ENCODE measurements around the gene PCID2. TPM values are rescaled to one million over a fixed set of nuclear protein-coding genes. Genes with fewer than 3 reads are reported as not detected.

PCID2 gene
- total RNA-seq, 1 donor from 2014 or later = 40.9 TPM

GRCh38 chr13:113219256-113219940 lies 10.9 kb upstream of the PCID2 start:
- H3K4me3 ChIP-seq (ENCODE audit: low read depth, low read length) = no peak overlapping the region
- TF ChIP-seq CTCF (conservative IDR thresholded peaks at IDR 0.05; ENCODE audit: low read depth, low read length) = no peak
- no peak for DNase-seq (ENCODE audit: low read depth)

GRCh38 chr13:113218586-113218985 lies 10.1 kb upstream of the PCID2 start:
- DNase-seq (ENCODE audit: low read depth) = no peak
- no peak overlapping the region for H3K4me3 ChIP-seq (ENCODE audit: low read depth, low read length)
- TF ChIP-seq CTCF (conservative IDR thresholded peaks at IDR 0.05; ENCODE audit: low read depth, low read length) = no peak

GRCh38 chr13:113216254-113217048 lies 8.0 kb upstream of the PCID2 start:
- H3K4me3 ChIP-seq (ENCODE audit: low read depth, low read length) = no peak overlapping the region
- no peak for DNase-seq (ENCODE audit: low read depth)
- no peak for TF ChIP-seq CTCF (conservative IDR thresholded peaks at IDR 0.05; ENCODE audit: low read depth, low read length)

GRCh38 chr13:113211774-113212173 lies 3.3 kb upstream of the PCID2 start:
- no peak for DNase-seq (ENCODE audit: low read depth)
- TF ChIP-seq CTCF (conservative IDR thresholded peaks at IDR 0.05; ENCODE audit: low read depth, low read length) = peak; percentile 24
- H3K4me3 ChIP-seq (ENCODE audit: low read depth, low read length) = no peak overlapping the region

GRCh38 chr13:113210833-113211232 lies 2.4 kb upstream of the PCID2 start:
- peak overlapping the region; percentile 96 for H3K4me3 ChIP-seq (ENCODE audit: low read depth, low read length)
- DNase-seq (ENCODE audit: low read depth) = no peak
- no peak for TF ChIP-seq CTCF (conservative IDR thresholded peaks at IDR 0.05; ENCODE audit: low read depth, low read length)

GRCh38 chr13:113209759-113210421 lies 1.4 kb upstream of the PCID2 start:
- DNase-seq (ENCODE audit: low read depth) = no peak

More at GRCh38 chr13:113209759-113210421, 1.4 kb upstream of the PCID2 start:
- TF ChIP-seq CTCF (conservative IDR thresholded peaks at IDR 0.05; ENCODE audit: low read depth, low read length) = no peak
- peak overlapping the region; percentile 96 for H3K4me3 ChIP-seq (ENCODE audit: low read depth, low read length)
